ENCODE data around the gene MAMLD1. TPM values are rescaled to one million over a fixed set of nuclear protein-coding genes. Genes with fewer than 3 reads are reported as not detected.

The MAMLD1 gene
- polyA plus RNA-seq, 1 donor, result 16.0 TPM

DNA sequence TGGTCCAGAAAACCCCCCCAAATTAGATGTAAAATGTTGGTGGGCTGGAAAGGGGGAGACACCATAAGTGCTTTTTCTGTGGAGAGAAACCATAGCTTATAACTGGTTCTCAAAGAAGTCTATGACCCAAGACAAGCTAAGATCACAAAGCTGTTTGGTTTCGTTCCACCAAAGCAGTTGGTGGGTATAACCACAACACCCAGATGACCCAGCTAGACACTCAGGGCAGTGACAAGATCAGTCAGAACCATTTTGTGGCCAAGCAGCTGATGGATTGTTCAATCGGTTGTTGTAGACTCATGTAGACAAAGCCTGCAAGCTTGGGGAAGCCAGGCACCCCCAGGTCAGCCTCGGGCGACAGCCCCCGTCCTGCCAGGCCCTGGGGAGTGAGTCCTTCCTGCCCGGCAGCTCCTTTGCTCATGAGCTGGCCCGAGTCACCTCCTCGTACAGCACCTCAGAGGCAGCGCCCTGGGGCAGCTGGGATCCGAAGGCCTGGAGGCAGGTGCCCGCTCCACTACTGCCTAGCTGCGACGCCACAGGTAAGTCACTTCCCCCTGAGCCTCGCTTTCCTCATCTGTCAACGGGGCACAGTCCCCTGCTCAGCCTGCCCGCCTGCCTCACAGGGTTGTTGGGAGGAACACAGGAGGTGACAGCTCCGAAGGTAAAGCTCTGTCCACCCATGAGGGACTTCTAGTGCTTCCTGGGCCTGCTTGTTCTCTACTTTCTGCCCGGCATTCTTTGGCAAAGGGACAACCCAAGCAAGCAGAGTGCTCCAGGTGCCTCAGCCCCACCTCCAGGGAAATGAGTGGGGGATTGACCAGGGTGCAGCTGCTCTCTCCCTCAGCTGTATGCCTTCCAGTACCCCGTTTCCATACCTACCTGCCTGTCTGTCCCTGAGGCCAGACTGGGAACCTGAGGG, 140.1 kb downstream of the MAMLD1 start:
- no peak for DNase-seq (ENCODE audit: low read depth)

DNA sequence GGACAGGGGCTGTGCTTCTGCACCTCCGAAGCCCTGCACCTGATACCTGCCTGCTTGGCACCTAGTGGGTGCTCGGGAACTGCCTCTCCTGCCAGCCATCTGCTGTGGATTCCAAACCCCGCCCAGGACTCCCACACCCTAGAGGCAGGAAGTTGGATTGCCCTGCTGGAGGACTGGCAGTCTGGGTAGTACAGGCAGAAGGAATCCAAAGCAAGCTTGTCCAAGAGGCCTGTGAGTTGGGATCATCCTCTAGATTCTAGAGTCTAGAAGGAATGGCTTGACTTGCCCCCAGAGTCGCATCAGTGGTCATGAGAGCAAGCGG, 140.7 kb downstream of the MAMLD1 start:
- no peak for DNase-seq (ENCODE audit: low read depth)

DNA sequence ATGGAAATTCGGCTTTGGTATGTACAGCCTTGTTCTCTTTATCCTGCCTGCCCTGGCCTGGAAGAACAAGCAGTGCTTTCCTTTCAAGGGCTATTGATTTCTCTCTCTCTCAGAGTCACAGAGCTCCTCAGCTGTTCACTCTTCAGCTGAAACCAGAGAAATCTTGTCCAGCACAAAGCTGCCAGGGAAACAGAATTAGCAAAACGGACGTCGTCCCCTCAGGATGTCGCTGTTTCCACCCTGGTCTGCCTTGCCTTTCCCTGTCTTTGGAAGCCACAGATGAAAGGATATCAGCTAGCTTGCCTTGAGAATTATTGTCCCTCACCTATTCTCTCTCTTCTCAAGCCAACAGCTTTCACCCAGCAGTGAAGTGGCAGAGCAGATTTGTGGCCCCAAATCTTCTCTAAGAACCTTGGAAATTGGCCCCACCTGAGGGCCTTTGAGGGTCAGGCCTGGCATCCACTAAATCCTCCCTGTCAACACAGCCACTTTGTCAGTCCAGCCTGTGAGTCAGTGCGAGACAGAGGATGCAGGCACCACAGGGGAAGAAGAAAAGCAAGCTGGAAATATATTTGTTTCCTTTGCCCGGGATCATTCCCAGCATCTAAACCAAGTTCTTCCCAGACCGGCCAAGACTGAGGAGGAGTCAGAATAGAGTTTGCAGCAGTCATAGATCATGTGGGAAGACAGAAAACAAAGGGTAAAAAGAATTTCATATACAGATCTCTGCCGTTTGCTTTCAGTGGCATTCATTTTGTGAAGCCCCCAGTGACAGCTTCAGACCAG, 141.5 kb downstream of the MAMLD1 start:
- no peak for DNase-seq (ENCODE audit: low read depth)

DNA sequence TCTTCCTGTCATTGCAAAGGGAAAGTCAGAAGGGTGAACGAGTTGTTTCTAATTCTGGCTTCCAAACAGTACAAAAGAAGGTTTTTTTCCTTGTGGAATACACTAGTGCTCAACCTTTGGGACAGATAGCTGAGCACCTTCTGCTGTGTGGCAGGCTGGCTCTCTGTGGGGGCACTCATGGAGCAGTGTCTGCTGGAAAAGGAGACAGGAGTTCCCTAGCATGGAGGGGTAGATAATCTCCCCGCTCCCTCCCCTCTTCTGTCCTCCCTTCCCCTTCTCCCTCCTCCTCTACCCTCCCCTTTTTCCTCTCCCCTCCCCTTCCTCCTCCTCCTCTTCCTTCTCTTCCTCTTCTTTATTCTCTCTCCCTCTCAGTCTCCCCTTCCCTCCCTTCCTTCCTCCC, 142.9 kb downstream of the MAMLD1 start:
- no peak for DNase-seq (ENCODE audit: low read depth)

DNA sequence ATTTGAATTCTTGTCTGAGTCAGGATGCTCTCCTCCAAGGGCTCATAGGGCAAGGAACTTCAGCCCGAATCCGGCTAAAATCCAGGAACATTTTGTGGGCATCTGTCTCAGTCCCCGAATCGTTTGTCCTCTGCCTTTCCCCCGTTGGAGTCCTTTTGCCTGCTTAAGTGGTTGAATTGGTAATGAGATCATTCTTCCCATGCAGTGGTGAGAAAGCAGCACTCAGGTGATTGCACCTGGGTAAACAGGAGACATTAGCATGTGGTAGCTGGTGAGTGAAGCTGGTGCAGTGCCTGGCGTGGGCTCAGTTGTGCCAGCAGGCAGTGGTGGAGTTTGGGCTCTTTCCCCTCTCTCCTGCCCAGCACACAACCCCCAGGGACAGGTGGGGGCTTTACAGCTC, 143.4 kb downstream of the MAMLD1 start:
- DNase-seq (ENCODE audit: low read depth), result no peak

DNA sequence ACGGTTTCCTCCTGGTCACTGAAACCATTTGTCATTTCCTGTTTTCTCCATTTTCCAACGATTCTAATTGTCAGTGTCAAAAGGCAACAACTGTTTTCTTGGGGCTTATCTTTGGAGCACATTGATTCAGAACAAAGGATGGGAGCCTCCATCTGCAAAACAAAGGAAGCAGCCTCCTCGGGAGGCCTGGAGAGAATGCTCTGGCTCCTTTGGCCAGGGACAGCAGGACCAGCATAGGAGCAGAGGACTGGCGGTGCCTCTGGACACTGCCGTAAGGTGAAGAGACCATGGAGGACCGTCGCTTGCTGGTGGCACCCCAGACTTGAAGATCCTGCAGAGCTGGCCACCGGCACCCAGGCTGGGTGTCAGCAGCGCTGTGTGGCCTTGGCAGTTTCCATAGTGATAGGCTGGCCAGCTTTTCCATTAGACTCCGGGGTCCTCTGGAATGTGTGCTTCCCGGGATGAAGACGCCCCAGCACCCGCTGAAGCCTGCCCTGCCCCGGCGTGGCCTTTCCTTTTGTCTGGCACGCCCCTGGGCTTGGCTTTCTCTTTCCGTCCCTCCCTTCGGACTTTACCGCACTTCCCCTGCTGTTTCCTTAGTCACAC, 144.2 kb downstream of the MAMLD1 start:
- DNase-seq (ENCODE audit: low read depth), result no peak

DNA sequence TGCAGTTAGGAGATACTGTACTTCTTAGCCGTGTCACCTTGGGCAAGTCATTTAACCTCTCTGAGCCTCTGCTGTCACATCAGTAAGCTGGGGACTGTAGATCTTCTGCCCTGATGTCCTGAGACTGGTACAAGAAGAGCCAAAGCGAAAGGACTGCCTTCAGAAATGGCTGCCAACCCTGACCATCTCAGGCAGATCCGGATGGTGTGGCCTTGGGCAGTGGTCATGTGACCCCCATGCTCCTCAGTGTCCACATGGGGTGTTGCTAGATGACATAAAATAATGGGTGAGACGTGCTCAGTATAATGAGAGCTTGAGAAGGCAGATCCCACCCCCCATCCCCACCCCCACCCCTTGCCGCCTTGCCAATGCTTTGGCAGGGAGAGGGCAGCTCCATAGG, 144.9 kb downstream of the MAMLD1 start:
- DNase-seq (ENCODE audit: low read depth), result no peak

DNA sequence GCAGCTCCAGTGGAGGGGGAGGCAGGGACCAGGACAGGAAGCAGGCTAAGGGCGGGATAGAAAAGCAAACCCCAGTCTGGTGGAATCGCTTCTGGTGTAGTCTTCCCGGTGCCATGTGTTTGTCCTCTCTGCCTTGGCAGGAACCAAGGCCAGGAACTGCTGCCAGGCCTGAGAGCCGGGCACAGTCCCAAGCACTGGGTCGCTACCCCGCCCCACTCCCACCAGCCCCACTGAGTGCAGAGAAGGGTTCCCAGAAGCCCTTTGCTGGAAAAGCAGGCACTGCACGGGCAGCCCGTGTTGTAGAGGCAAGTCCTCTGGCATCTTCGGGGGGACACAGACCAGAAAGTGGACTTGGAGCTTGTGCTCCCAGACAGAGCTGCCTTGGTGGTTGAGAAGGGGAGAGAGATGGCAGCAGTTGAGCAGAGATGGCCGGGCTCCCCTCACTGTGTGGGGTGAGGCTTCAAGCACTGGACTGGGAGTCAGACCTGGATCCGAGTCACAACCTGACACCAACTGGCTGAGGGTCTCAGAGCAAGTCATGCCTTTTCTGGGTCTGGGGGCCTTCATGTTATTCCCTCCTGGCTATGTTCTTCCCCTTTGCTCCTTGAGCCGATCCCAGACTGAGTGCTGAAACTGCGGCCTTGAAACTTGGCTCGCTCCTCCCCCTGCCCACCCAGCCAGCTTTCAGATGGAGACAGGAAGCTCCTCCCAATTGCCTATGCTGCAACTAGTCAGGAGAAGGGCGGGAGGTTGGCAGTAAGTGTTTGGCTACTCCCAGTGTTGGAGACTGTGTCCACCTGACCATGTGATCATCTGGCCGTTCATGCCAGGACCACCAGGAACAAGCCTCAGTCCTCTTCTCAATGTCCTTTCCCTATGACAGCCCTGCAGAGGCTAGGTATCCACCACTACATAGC, 145.6 kb downstream of the MAMLD1 start:
- no peak for DNase-seq (ENCODE audit: low read depth)

DNA sequence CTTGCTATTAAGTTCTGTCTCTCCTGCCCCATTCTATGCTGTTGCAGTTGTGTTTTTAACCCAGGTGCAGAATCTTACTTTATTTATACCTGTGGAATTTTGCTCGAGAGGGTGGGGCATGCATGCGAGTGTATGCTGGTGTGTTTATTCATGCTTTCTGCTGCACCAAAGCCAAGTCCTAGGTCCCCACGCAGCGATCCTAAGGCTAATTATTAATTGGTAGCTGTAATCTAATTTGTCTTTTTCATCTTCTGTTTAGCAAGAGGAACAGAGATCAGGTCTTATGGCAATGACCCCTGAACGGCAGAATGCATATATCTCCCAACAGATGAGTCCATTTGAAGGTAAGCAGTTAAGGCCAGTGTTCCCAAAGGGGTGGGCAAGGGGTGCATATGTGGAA, 146.6 kb downstream of the MAMLD1 start:
- DNase-seq (ENCODE audit: low read depth), result no peak

DNA sequence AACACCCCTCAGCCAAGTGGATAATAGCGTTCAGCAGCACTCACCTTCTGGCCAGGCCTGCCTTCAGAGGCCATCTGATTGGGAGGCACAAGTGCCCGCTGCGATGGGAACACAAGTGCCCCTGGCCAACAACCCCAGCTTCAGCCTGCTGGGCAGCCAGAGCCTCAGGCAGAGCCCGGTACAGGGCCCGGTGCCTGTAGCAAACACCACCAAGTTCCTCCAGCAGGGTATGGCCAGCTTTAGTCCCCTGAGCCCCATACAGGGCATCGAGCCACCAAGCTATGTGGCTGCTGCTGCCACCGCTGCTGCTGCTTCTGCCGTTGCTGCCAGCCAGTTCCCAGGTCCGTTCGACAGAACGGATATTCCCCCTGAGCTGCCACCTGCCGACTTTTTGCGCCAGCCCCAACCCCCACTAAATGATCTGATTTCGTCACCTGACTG, 149.4 kb downstream of the MAMLD1 start:
- no peak for DNase-seq (ENCODE audit: low read depth)

DNA sequence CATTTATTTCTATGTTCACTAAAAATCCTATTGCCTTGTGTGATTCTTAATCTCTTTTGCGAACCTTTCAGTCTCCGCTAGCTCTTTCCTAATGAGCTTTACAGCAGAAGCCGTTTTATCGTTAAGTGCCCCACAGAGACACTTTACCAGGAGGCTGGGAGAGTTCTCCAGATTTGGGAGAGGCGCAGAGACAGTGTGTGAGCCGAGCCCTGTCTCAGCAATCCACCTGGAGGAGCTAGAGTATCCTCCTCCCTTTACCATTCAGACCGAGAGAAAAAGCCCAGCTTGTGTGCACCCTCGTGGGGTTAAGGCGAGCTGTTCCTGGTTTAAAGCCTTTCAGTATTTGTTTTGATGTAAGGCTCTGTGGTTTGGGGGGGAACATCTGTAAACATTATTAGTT, 150.4 kb downstream of the MAMLD1 start:
- no peak for DNase-seq (ENCODE audit: low read depth)

DNA sequence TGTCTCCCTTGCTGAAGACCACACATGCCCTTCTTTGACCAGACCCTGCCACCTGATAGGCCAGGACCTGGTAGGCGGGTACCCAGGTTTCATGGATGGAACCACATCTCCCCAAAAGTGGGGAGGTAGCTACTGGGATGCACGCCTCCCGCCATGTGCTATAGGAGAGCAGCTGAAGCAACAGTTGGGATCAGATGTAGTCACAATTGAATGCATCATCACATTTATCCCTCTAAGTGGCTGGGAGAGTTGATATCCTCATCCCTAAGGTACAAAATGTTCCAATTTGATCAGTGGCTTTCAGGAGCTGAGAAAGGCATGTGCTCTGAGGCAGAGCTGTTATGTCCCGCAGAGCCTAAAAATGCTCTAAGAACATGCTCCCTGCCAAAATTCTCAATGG, 151.3 kb downstream of the MAMLD1 start:
- DNase-seq (ENCODE audit: low read depth), result no peak

DNA sequence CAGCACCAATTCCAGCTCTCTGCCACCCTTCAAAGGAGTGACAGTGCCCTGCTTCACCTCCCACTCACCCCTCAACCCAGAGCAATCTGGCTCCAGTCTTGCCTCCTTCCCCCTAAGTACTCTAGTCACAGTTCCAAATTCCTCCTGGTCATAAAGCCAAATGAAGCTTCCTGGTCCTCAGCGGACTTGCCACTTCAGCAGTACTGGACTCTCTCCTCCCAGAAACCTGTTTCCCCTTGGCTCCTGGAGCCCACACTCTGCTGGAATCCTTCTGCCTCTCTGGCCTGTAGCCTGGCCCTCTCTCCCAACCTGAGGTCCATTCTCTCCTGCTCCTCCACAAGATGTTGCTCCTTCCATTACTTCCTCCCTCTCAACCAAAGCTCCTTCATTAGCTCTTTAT, 152.7 kb downstream of the MAMLD1 start:
- no peak for DNase-seq (ENCODE audit: low read depth)

DNA sequence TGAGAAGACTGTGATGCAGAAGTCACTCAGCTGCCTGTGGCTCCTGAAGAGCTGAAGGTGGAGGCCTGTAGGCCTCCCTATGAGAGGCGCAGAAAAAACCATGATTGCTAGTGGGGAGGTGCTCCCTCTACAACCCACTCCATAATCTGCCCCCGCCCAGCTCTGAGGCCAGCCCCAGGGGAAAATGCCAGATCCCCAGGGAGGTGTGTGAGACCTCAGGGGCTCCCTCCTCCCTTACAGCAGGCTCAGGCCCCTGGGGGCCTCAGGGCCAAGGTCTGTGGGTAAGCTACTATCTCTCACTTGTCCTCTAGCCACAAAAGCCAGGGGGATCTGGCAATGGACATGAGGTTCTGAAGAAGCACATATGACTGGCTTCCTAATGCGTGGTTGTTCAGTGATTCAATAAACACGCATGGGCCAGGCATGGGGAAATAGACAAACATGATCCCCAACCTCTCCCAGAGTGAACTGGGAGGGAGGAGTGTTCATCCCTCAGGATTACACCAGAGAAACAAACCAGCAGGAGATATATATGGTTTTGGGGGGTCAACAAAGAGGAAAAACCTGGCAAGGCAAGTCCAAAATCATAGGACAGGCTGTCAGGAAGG, 154.3 kb downstream of the MAMLD1 start:
- no peak for DNase-seq (ENCODE audit: low read depth)

DNA sequence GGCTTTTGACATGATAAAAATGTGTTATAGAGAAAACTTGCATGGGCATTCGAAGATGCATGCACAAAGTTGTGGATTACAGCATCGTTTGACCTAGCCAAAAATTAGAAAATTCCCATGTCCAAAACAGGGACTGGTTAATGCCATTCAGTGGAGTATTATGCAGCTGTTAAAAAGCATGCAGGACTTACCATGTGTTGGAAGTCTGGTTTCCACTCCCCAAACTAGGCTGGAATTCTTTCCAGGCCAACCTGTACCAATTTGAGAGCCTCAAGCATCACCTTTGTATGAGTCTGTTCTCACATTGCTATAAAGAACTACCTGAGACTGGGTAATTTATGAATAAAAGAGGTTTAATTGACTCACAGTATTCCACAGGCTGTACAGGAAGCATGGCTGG, 159.4 kb downstream of the MAMLD1 start:
- DNase-seq (ENCODE audit: low read depth), result no peak

DNA sequence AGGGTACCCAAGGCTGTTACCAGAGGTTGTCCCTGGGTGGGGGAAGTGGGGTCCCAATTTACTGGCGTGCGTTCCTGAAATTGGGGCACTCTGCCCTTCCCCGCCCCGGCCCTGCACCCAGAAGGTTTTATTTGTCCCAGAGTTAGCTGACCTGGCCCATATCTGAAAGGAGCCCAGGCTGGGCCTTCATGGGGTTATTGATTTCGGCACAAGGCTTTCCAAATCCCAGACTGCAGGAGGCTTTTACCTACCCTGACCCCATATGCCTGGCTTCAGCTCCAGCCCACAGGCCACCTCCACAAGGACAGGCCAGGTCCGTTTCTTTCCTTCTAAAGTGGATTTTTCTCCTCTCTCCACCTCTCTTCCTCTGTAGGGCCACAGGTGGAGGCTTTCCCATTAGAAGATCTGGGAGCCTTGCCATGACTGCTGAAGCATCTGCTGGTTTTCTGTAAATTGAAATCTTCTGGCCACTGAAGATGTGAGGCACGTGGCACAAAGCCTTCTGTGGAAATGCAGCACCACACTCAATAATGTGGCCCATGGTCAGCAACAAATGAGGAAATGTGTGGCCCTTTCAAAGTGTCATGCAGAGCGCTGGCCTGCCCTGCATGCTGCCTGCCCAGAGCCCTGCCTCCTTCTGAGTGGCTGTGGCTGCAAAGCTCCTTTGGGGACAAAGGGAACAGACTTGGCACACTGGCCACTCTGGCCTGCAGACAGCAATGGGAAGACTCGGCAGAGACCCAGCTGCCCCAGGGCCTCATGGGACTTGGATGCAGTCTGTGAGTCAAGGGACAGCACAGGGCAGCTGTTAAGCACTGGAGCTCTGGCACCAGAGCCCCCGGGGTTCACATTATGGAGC, 162.2 kb downstream of the MAMLD1 start:
- no peak for DNase-seq (ENCODE audit: low read depth)

DNA sequence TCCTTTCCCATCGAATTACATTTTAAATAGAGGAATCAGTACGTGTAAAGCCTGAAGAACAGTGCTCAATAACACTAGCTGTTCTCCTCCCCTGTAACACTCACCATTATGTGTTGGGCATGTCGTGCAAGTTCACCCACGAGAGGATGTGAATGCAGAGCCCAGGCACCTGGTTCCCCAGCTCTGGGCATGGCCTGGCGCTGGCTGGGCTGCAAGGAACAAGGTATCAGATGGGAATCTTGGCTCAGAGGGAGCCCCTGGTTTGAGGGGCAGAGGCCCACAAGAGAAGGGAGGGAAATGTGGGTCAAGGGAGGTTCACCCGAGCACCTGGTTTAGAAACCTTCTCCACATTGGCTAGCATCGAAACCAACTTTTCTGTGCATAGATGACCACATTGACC, 163.6 kb downstream of the MAMLD1 start:
- DNase-seq (ENCODE audit: low read depth), result no peak

DNA sequence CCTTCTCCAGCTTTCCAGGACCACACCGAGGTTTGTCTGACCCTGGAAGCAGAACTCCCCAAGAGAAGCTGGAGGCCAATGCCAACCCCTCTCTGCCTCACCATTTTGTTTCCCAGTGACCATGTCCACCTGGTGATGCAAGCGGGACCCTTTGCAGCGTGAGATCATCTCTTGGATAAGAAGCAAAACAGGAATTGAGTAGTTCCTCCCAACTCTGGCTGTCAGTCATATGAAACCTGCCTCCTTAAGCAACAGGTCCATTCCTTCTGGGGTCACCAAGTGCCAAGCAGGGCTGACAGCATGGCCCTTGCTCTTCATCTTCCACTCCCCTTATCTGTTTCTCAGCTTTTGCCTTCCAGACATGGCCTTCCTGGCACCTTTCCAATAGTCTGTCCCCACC, 164.0 kb downstream of the MAMLD1 start:
- no peak for DNase-seq (ENCODE audit: low read depth)

DNA sequence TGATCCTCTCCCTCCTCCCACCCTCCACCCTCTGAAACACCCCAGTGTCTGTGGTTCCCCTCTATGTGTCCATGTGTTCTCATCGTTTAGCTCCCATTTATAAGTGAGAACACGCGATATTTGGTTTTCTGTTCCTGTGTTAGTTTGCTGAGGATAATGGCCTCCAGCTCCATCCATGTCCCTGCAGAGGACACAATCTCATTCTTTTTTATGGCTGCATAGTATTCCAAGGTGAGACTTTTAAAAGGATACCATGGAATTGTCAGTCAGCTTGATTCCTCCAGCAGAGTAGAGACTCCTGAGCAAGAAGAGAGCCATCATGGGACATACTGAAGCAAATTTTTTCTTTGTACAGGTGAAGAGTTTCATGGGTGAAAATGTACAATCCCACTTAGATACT, 166.5 kb downstream of the MAMLD1 start:
- no peak for DNase-seq (ENCODE audit: low read depth)

DNA sequence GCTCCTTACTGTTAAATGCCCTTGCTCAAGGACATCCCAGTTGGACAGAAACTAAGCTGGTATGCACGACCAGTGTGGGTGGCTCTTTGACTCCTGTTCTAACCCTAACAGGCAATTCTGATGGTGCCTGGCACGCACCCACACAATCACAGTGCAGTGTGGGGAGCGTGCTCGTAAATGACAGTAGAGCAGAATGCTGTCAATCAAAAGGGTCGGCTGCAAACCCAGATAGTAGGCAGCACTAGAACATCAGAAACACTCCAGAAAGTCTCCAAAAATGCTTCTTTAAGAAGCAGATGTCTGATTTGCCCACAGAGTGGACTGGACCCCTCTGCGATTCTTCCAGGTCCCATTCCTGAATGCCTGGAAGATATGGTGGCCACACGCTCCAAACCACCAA, 167.7 kb downstream of the MAMLD1 start:
- DNase-seq (ENCODE audit: low read depth), result no peak

All from forelimb muscle (tissue), 1 donor.